Astrocyte of the spinal cord (primary cell): ENCODE results near the gene NAPEPLD.
"Not testable (repeated sequence)": the region's sequence is repeated elsewhere in the genome, so short reads cannot be mapped to it uniquely, and the experiment has no call there.

Experiments used
- DNase-seq: peaks from one replicate; pipeline ENCODE4 v3.0.0; 2011; ENCODE audit warnings: low read depth, low spot score
- H3K4me3 ChIP-seq: 2 replicates; pipeline ENCODE4 v1.5.1; 2011; ENCODE audit warnings: low read depth, mild to moderate bottlenecking, low read length, moderate library complexity
- CTCF ChIP-seq: IDR thresholded peaks from 2 replicates; pipeline ENCODE4 v1.5.1; 2012; ENCODE audit warnings: low read depth, mild to moderate bottlenecking, low read length, inconsistent platforms
- in situ Hi-C: cut with HindIII; loops from 2 replicates; pipeline ENCODE4 v1.10.0; 2017; ENCODE audit warnings: low sequenced_read_pairs

Gene NAPEPLD

GRCh38 chr7:103154042-103154441, 5.1 kb upstream of the NAPEPLD start:
- H3K4me3 ChIP-seq = no peak overlapping the region
- TF ChIP-seq CTCF = no peak
- DNase-seq = no peak
- in situ Hi-C loops = no loop called here

- in situ Hi-C loops, H3K4me3 ChIP-seq, DNase-seq: not testable (repeated sequence)
Measured at GRCh38 chr7:103152744-103153617, 4.1 kb upstream of the NAPEPLD start.

GRCh38 chr7:103151993-103152676, 3.2 kb upstream of the NAPEPLD start:
- DNase-seq, H3K4me3 ChIP-seq, in situ Hi-C loops: not testable (repeated sequence)

- no peak for TF ChIP-seq CTCF
- no peak overlapping the region for H3K4me3 ChIP-seq
- in situ Hi-C loops = no loop called here
- no peak for DNase-seq
Measured at GRCh38 chr7:103150192-103150591, 1.3 kb upstream of the NAPEPLD start.

- DNase-seq = no peak
- peak overlapping the region; percentile 78 for H3K4me3 ChIP-seq
- in situ Hi-C loops = no loop called here
- TF ChIP-seq CTCF = no peak
Measured at GRCh38 chr7:103149808-103150180, 895 bp upstream of the NAPEPLD start.

- TF ChIP-seq CTCF = no peak
- H3K4me3 ChIP-seq = peak overlapping the region; percentile 78
- no peak for DNase-seq
- in situ Hi-C loops = no loop called here
Measured at GRCh38 chr7:103148131-103148993, 537 bp downstream of the NAPEPLD start.

- DNase-seq, H3K4me3 ChIP-seq, in situ Hi-C loops: not testable (repeated sequence)
Measured at GRCh38 chr7:103144754-103145153, 4.1 kb downstream of the NAPEPLD start.
